ENCODE measurements around the gene GPR132. TPM values are rescaled to one million over a fixed set of nuclear protein-coding genes. Genes with fewer than 3 reads are reported as not detected.

The GPR132 gene
- total and polyA plus RNA-seq, 10 of the 15 experiments (the other 5 are each of a cell fraction or from before 2014, with no cell fraction given): 1.9 to 49.3 (median 20.4) TPM

GRCh38 chr14:105096206-105096875, 31.1 kb upstream of the GPR132 start:
- Histone ChIP-seq H3K9me3 (replicated peaks; ENCODE audit: control insufficient read depth, insufficient read depth, low read length) (peaks cover 4% of the 10 kb centered on the region), H4K20me1 (ENCODE audit: control insufficient read depth, insufficient read depth) (no peaks in the 10 kb centered on the region), H2AFZ (ENCODE audit: control insufficient read depth, low read depth, low read length) (no peak overlapping the region), H3K4me1 (ENCODE audit: control insufficient read depth, insufficient read depth, low read length) (peaks cover 6% of the 10 kb centered on the region), H3K9ac (ENCODE audit: control insufficient read depth, insufficient read depth, low read length) (no peak overlapping the region), H3K27me3 (replicated peaks in 1 of 2; ENCODE audit: control insufficient read depth in 2 of 2, insufficient read depth in 2 of 2, low read length in 1 of 2) (no peaks in the 10 kb centered on the region), H3K4me2 (ENCODE audit: control insufficient read depth, insufficient read depth) (no peak overlapping the region), H3K36me3 (ENCODE audit: control insufficient read depth in 2 of 2, insufficient read depth in 2 of 2, low read length in 1 of 2) (no peaks in the 10 kb centered on the region), H3K79me2 (ENCODE audit: control insufficient read depth, insufficient read depth, low read length) (no peaks in the 10 kb centered on the region), H3K27ac (ENCODE audit: control insufficient read depth, insufficient read depth) (no peak overlapping the region), H3K4me3 (no peak overlapping the region)
- TF ChIP-seq E2F8 (IDR thresholded peaks at IDR 0.05; ENCODE audit: low read depth, partially characterized antibody): no peak
- POLR2A ChIA-PET: no interaction called here
- no TSS peak for BruUV-seq (replicated peaks)
- CTCF ChIA-PET: no interaction called here
- DNase-seq (ENCODE audit: low read depth, low spot score): no peak
- no peak for ATAC-seq
- in situ Hi-C loops (cut with MboI): no loop called here
- intact Hi-C loops (cut with micrococcal nuclease; ENCODE audit: unreplicated experiment): loop anchor here (10.0 kb wide), 1 partner anchor 68 kb away; the partner anchor contains the start of gene JAG2
- RAD21 ChIA-PET (ENCODE audit: unreplicated experiment): no interaction called here
- no peak for FAIRE-seq
- SMC1A ChIA-PET (ENCODE audit: uncharacterized antibody, unreplicated experiment): no interaction called here
- WGBS (ENCODE audit: insufficient coverage, insufficient replicate concordance, low lambda C conversion rate, missing lambda C conversion rate): 60% methylated on average over 11 of the region's 15 CpGs

GRCh38 chr14:105095236-105095805, 30.1 kb upstream of the GPR132 start:
- no peaks in the 10 kb centered on the region for H3K36me3 ChIP-seq (ENCODE audit: control insufficient read depth in 2 of 2, insufficient read depth in 2 of 2, low read length in 1 of 2)
- RAD21 ChIA-PET (ENCODE audit: unreplicated experiment): no interaction called here
- in situ Hi-C loops (cut with MboI) (no loop called here), intact Hi-C loops (cut with micrococcal nuclease; ENCODE audit: unreplicated experiment) (loop anchor here (10.0 kb wide), 1 partner anchor 69 kb away; the partner anchor contains the start of gene JAG2)
- no peak overlapping the region for H3K4me2 ChIP-seq (ENCODE audit: control insufficient read depth, insufficient read depth)
- SMC1A ChIA-PET (ENCODE audit: uncharacterized antibody, unreplicated experiment): interaction anchor here (1.6 kb wide), 1 partner anchor 177 kb away, joined by 3 read pairs; no protein-coding TSS in a partner anchor
- no TSS peak for BruUV-seq (replicated peaks)
- no peaks in the 10 kb centered on the region for H3K79me2 ChIP-seq (ENCODE audit: control insufficient read depth, insufficient read depth, low read length)
- POLR2A ChIA-PET: no interaction called here
- no peak for DNase-seq (ENCODE audit: low read depth, low spot score)
- no peak overlapping the region for H3K27ac ChIP-seq (ENCODE audit: control insufficient read depth, insufficient read depth)
- no peak for ATAC-seq
- H3K9me3 ChIP-seq (replicated peaks; ENCODE audit: control insufficient read depth, insufficient read depth, low read length): peaks cover 4% of the 10 kb centered on the region
- no peak overlapping the region for H3K4me3 ChIP-seq
- no peak overlapping the region for H2AFZ ChIP-seq (ENCODE audit: control insufficient read depth, low read depth, low read length)
- H4K20me1 ChIP-seq (ENCODE audit: control insufficient read depth, insufficient read depth): no peaks in the 10 kb centered on the region
- no peak for FAIRE-seq
- WGBS (ENCODE audit: insufficient coverage, insufficient replicate concordance, low lambda C conversion rate, missing lambda C conversion rate): 77% methylated on average over 7 of the region's 7 CpGs
- CTCF ChIA-PET: interaction anchor here (1.1 kb wide), 1 partner anchor 50 kb away, joined by 3 read pairs; no protein-coding TSS in a partner anchor
- no peak overlapping the region for H3K9ac ChIP-seq (ENCODE audit: control insufficient read depth, insufficient read depth, low read length)
- TF ChIP-seq TARDBP (IDR thresholded peaks at IDR 0.05; ENCODE audit: borderline replicate concordance) (no peak), NR2C2 (IDR thresholded peaks at IDR 0.05; ENCODE audit: borderline replicate concordance, control insufficient read depth, insufficient read length, low read depth) (no peak), CHD4 (IDR thresholded peaks at IDR 0.05) (no peak), CBX5 (IDR thresholded peaks at IDR 0.05; ENCODE audit: low read depth) (no peak), ATF7 (IDR thresholded peaks at IDR 0.05; ENCODE audit: low read depth) (no peak)
- H3K27me3 ChIP-seq (replicated peaks in 1 of 2; ENCODE audit: control insufficient read depth in 2 of 2, insufficient read depth in 2 of 2, low read length in 1 of 2): no peaks in the 10 kb centered on the region
- H3K4me1 ChIP-seq (ENCODE audit: control insufficient read depth, insufficient read depth, low read length): peaks cover 9% of the 10 kb centered on the region
